Tibial nerve (tissue), 3 donors: ENCODE data around the gene KLHL13.

Experiments used
- CTCF ChIP-seq, 5 experiments: fragments of 200-600 bp in 3 of 5; fragments of 450-650 bp in 2 of 5; sonication (generic) in 3 of 5; IDR thresholded peaks; one replicate each; pipeline ENCODE4 v1.5.1; 2016 to 2019; ENCODE audit warnings: antibody characterized with exemption in 5 of 5, mild to moderate bottlenecking in 3 of 5, moderate library complexity in 2 of 5
- POLR2A ChIP-seq, 2 donors: fragments of 450-650 bp; IDR thresholded peaks; one replicate each; pipeline ENCODE4 v1.6.1; 2017; ENCODE audit warnings: antibody characterized with exemption in 2 of 2, mild to moderate bottlenecking in 2 of 2, moderate library complexity in 2 of 2

- no peak for TF ChIP-seq POLR2A (IDR thresholded peaks at IDR 0.05)
- TF ChIP-seq CTCF (IDR thresholded peaks at IDR 0.05), result no peak
These were observed 1.6 kb downstream of the KLHL13 start for GRCh38 chrX:118114971-118115370.
